Endodermal cell (in vitro differentiated cells): Measurements from ENCODE around the gene BIRC6. TPM values are rescaled to one million over a fixed set of nuclear protein-coding genes. Genes with fewer than 3 reads are reported as not detected.

Experiments
- DNase-seq: peaks from one replicate; pipeline ENCODE4 v3.0.0-alpha.2; 2017
- H3K27ac ChIP-seq: 2 replicates; pipeline ENCODE4 v1.5.1; 2013; ENCODE audit warnings: mild to moderate bottlenecking, low read depth, low read length, moderate library complexity
- H3K27me3 ChIP-seq: 2 replicates; pipeline ENCODE4 v1.6.1; 2013; ENCODE audit warnings: mild to moderate bottlenecking, low read length, moderate library complexity; ENCODE audit not compliant: insufficient read depth, control insufficient read depth, poor library complexity, severe bottlenecking
- H3K36me3 ChIP-seq: 2 replicates; pipeline ENCODE4 v1.7.0; 2013; ENCODE audit warnings: mild to moderate bottlenecking, low read length, moderate library complexity; ENCODE audit not compliant: control insufficient read depth, insufficient read depth
- H3K4me1 ChIP-seq: one replicate; pipeline ENCODE4 v1.7.0; 2013; ENCODE audit warnings: low read length; ENCODE audit not compliant: control insufficient read depth, insufficient read depth
- H3K4me3 ChIP-seq: 2 replicates; pipeline ENCODE4 v1.5.1; 2013; ENCODE audit warnings: mild to moderate bottlenecking, low read length, moderate library complexity
- H3K9ac ChIP-seq: 2 replicates; pipeline ENCODE4 v1.6.1; 2013; ENCODE audit warnings: mild to moderate bottlenecking, low read length, moderate library complexity; ENCODE audit not compliant: poor library complexity, severe bottlenecking; ENCODE audit errors: extremely low read depth
- H3K9me3 ChIP-seq: 2 replicates; pipeline ENCODE4 v1.6.1; 2013; ENCODE audit warnings: mild to moderate bottlenecking, low read length, moderate library complexity; ENCODE audit not compliant: control insufficient read depth
- H3K27ac Mint-ChIP-seq: 2 replicates; pipeline ENCODE4 v1.8.0; 2020; ENCODE audit warnings: mixed read lengths
- H3K27me3 Mint-ChIP-seq: 2 replicates; pipeline ENCODE4 v1.8.0; 2021; ENCODE audit warnings: mild to moderate bottlenecking, mixed read lengths; ENCODE audit not compliant: insufficient read depth
- H3K36me3 Mint-ChIP-seq: 2 replicates; pipeline ENCODE4 v1.8.0; 2020; ENCODE audit warnings: low read depth, mixed read lengths
- H3K4me1 Mint-ChIP-seq: 2 replicates; pipeline ENCODE4 v1.8.0; 2020; ENCODE audit warnings: mixed read lengths
- H3K4me3 Mint-ChIP-seq: 2 replicates; pipeline ENCODE4 v1.8.0; 2020; ENCODE audit warnings: mild to moderate bottlenecking, moderate library complexity, mixed read lengths
- H3K9me3 Mint-ChIP-seq: 2 replicates; pipeline ENCODE4 v1.8.0; 2020; ENCODE audit warnings: mild to moderate bottlenecking, mixed read lengths
- WGBS, 2 experiments: methylation state at CpG; one replicate each; pipeline versions ENCODE4 v1.1.5 to v1.1.7; 2013; ENCODE audit warnings: missing lambda C conversion rate in 2 of 2, mixed read lengths in 1 of 2; ENCODE audit not compliant: insufficient coverage in 1 of 2, insufficient read length in 1 of 2; 5-methylcytosine and 5-hydroxymethylcytosine counted together
- total RNA-seq, 2 donors: library from RNA; stranded (reverse); fragmentation: NEBNext Ultra II Directional in 1 of 2; extraction: Animal tissue kit (Norgen Biotek cat#: 25700) in 1 of 2; gene quantifications; 2 replicates in 1 of 2; 3 replicates in 1 of 2; pipeline ENCODE4 v1.2.1, GENCODE V29; 2021
- TF ChIP-seq, protein P1 (sequence below): fragments of 200-600 bp; sonication (generic); conservative IDR thresholded peaks from 2 replicates; pipeline ENCODE4 v1.5.0; 2021; ENCODE audit warnings: antibody characterized with exemption, mild to moderate bottlenecking

BIRC6 gene
- total RNA-seq, 2 donors from 2014 or later, result 84.6 to 111 TPM

DNA sequence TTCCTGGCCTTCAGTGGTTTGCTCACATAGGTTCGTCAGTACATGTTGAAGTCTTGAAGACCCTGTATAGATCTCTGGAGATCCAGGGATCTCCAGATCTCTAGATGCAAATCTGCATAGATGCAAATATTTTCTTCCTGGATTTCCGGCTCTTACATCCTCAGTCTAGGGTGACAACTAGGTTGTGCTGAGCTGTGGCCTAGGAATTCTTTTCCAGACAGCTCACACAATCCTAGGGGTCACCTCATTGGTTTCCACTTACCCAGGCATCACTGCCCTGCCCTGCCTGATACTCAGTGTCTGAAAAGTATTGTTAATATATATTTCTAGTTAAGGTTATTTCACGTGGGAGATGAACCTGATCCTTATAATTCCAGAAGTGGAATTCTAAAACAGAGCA, 165.9 kb downstream of the BIRC6 start:
- no peaks in the 10 kb centered on the region for H3K27me3 Mint-ChIP-seq
- Histone ChIP-seq H3K36me3 (peaks cover 84% of the 10 kb centered on the region), H3K4me3 (no peak overlapping the region), H3K4me1 (no peaks in the 10 kb centered on the region), H3K9ac (no peak overlapping the region), H3K9me3 (no peaks in the 10 kb centered on the region), H3K27ac (no peak overlapping the region), H3K27me3 (no peaks in the 10 kb centered on the region)
- TF ChIP-seq, protein P1, sequence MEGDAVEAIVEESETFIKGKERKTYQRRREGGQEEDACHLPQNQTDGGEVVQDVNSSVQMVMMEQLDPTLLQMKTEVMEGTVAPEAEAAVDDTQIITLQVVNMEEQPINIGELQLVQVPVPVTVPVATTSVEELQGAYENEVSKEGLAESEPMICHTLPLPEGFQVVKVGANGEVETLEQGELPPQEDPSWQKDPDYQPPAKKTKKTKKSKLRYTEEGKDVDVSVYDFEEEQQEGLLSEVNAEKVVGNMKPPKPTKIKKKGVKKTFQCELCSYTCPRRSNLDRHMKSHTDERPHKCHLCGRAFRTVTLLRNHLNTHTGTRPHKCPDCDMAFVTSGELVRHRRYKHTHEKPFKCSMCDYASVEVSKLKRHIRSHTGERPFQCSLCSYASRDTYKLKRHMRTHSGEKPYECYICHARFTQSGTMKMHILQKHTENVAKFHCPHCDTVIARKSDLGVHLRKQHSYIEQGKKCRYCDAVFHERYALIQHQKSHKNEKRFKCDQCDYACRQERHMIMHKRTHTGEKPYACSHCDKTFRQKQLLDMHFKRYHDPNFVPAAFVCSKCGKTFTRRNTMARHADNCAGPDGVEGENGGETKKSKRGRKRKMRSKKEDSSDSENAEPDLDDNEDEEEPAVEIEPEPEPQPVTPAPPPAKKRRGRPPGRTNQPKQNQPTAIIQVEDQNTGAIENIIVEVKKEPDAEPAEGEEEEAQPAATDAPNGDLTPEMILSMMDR, result no peak
- 90 to 100% methylated on average over 3 of the region's 3 CpGs for WGBS, 2 experiments
- no peak for DNase-seq
- H3K9me3 Mint-ChIP-seq, result no peaks in the 10 kb centered on the region
- H3K4me3 Mint-ChIP-seq, result no peak overlapping the region
- no peak overlapping the region for H3K27ac Mint-ChIP-seq
- peaks cover 58% of the 10 kb centered on the region for H3K36me3 Mint-ChIP-seq
- no peaks in the 10 kb centered on the region for H3K4me1 Mint-ChIP-seq

DNA sequence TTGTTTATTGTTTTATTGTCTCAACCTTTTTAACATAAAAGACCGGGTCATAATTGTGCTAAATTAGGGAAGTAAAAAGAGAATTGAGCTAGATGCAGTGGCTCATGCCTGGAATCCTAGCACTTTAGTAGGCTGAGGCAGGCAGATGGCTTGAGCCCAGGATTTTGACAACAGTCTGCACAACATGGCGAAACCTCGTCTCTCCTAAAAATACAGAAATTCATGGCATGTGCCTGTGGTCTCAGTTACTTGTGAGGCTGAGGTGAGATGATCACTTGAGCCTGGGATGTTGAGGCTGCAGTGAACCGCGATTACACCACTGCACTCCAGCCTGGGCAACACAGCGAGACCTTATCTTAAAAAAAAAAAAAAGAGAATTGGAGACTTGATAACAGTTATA, 166.9 kb downstream of the BIRC6 start:
- no peak overlapping the region for H3K27ac ChIP-seq
- no peaks in the 10 kb centered on the region for H3K27me3 ChIP-seq
- Mint-ChIP-seq H3K36me3 (peaks cover 53% of the 10 kb centered on the region), H3K4me3 (no peak overlapping the region), H3K27me3 (no peaks in the 10 kb centered on the region), H3K4me1 (no peaks in the 10 kb centered on the region), H3K9me3 (no peaks in the 10 kb centered on the region), H3K27ac (peak overlapping the region; percentile 66)
- TF ChIP-seq, protein P1, result no peak
- no peak overlapping the region for H3K9ac ChIP-seq
- no peak overlapping the region for H3K4me3 ChIP-seq
- no peaks in the 10 kb centered on the region for H3K9me3 ChIP-seq
- DNase-seq, result no peak
- H3K4me1 ChIP-seq, result no peaks in the 10 kb centered on the region
- H3K36me3 ChIP-seq, result peaks cover 82% of the 10 kb centered on the region
- 84 to 100% methylated on average over 2 to 5 of the region's 6 CpGs for WGBS, 2 experiments

DNA sequence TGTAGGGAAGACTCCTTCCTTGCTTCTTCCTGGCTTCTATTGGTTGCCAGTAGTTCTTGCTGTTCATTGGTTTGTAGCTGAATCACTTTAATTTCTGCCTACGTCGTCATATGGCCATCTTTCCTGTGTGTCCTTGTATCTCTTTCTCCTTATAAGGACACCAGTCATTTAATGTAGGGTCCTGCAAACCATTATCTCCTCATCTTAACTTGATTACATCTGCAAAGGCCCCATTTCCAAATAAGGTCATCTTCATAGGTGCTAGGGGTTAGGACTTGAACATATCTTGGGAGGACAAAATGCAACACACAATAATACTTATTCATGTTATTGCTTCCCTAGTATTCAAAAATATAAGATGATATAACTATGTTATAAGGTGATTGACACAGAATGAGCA, 175.5 kb downstream of the BIRC6 start:
- WGBS, 2 experiments, result 93 to 100% methylated on average over 2 of the region's 2 CpGs
- H3K27ac ChIP-seq, result no peak overlapping the region
- H3K9me3 ChIP-seq, result no peaks in the 10 kb centered on the region
- H3K4me1 Mint-ChIP-seq, result no peaks in the 10 kb centered on the region
- H3K27me3 ChIP-seq, result no peaks in the 10 kb centered on the region
- H3K36me3 Mint-ChIP-seq, result peaks cover 74% of the 10 kb centered on the region
- TF ChIP-seq, protein P1, result no peak
- peaks cover 11% of the 10 kb centered on the region for H3K9me3 Mint-ChIP-seq
- no peak overlapping the region for H3K4me3 Mint-ChIP-seq
- no peak overlapping the region for H3K27ac Mint-ChIP-seq
- no peak overlapping the region for H3K4me3 ChIP-seq
- no peak for DNase-seq
- H3K36me3 ChIP-seq, result peaks cover 67% of the 10 kb centered on the region
- H3K9ac ChIP-seq, result no peak overlapping the region
- H3K4me1 ChIP-seq, result no peaks in the 10 kb centered on the region
- no peaks in the 10 kb centered on the region for H3K27me3 Mint-ChIP-seq
